DMS153 (cell line): Measurements from ENCODE around the gene NABP2.
A peak's percentile ranks its signal among the peaks of the same experiment; 100 is the strongest.
"Not testable (repeated sequence)": the region's sequence is repeated elsewhere in the genome, so short reads cannot be mapped to it uniquely, and the experiment has no call there.

Experiments
- DNase-seq: peaks from one replicate; lab custom pipeline; 2025; lab: John Stamatoyannopoulos, UW

NABP2 gene

GRCh38 chr12:56224102-56224701, at the start of gene NABP2:
TSS of gene NABP2 (plus strand) at chr12:56224342. CDS start at chr12:56224857, 515 bp downstream.
- DNase-seq = peak; percentile 90

GRCh38 chr12:56178347-56178746, 45.8 kb upstream of the NABP2 start:
- no peak for DNase-seq

GRCh38 chr12:56186957-56187356, 37.2 kb upstream of the NABP2 start:
- no peak for DNase-seq

- DNase-seq = no peak
Measured at GRCh38 chr12:56188131-56188777, 35.9 kb upstream of the NABP2 start.

GRCh38 chr12:56188778-56189098, 35.4 kb upstream of the NABP2 start:
- DNase-seq = no peak

GRCh38 chr12:56189099-56189917, 34.8 kb upstream of the NABP2 start, which contains the start of gene SMARCC2:
TSS of gene SMARCC2 (minus strand) at chr12:56189483. CDS start at chr12:56189461, 22 bp downstream.
- peak; percentile 80 for DNase-seq

GRCh38 chr12:56189918-56190694, 34.0 kb upstream of the NABP2 start:
- peak; percentile 86 for DNase-seq

GRCh38 chr12:56190695-56191155, 33.4 kb upstream of the NABP2 start:
- DNase-seq = no peak

- no peak for DNase-seq
Measured at GRCh38 chr12:56192582-56192981, 31.6 kb upstream of the NABP2 start.

- DNase-seq = peak; percentile 76
Measured at GRCh38 chr12:56193025-56193578, 31.0 kb upstream of the NABP2 start.

- DNase-seq = not testable (repeated sequence)
Measured at GRCh38 chr12:56196818-56197550, 27.2 kb upstream of the NABP2 start.

- DNase-seq = no peak
Measured at GRCh38 chr12:56197921-56198635, 26.1 kb upstream of the NABP2 start.

- DNase-seq = no peak
Measured at GRCh38 chr12:56198836-56199235, 25.3 kb upstream of the NABP2 start.

- no peak for DNase-seq
Measured at GRCh38 chr12:56202366-56202765, 21.8 kb upstream of the NABP2 start.

- DNase-seq = no peak
Measured at GRCh38 chr12:56202838-56203237, 21.3 kb upstream of the NABP2 start.

- no peak for DNase-seq
Measured at GRCh38 chr12:56204275-56204674, 19.9 kb upstream of the NABP2 start.

- no peak for DNase-seq
Measured at GRCh38 chr12:56205445-56205844, 18.7 kb upstream of the NABP2 start.

- no peak for DNase-seq
Measured at GRCh38 chr12:56206452-56207166, 17.5 kb upstream of the NABP2 start.

GRCh38 chr12:56208006-56208405, 16.1 kb upstream of the NABP2 start:
- no peak for DNase-seq

GRCh38 chr12:56212361-56212760, 11.8 kb upstream of the NABP2 start:
- DNase-seq = no peak
